OCI-LY7 (cell line): ENCODE data around the gene CUEDC1.

ENCODE experiments used
- CTCF ChIP-seq: fragments of 200-600 bp; sonication (generic); conservative IDR thresholded peaks from 2 replicates; pipeline ENCODE4 v1.5.1; 2014; ENCODE audit warnings: mild to moderate bottlenecking, antibody characterized with exemption, low read length, moderate library complexity, mixed read lengths
- EZH2phosphoT487 ChIP-seq: fragments of 200-600 bp; sonication (generic); IDR thresholded peaks from 2 replicates; pipeline ENCODE4 v1.6.1; 2018; ENCODE audit warnings: low read depth, borderline replicate concordance, mild to moderate bottlenecking, mixed run types, antibody characterized with exemption, low read length, moderate library complexity, mixed read lengths

GRCh38 chr17:57976594-57976993 lies 21.4 kb upstream of the CUEDC1 start:
- no peak for TF ChIP-seq CTCF
- TF ChIP-seq EZH2phosphoT487 = no peak
